ENCODE measurements around the gene MYO1D. TPM values are rescaled to one million over a fixed set of nuclear protein-coding genes. Genes with fewer than 3 reads are reported as not detected.
A peak's percentile ranks its signal among the peaks of the same experiment; 100 is the strongest.
"Not testable (repeated sequence)": the region's sequence is repeated elsewhere in the genome, so short reads cannot be mapped to it uniquely, and the experiment has no call there.

MYO1D gene
- 1 to 10 TPM; 8.7 to 8.8 TPM for total RNA-seq

GRCh38 chr17:32876417-32877163, at the start of gene MYO1D:
Gene MYO1D (minus strand): TSS chr17:32877124. CDS start chr17:32876872, 252 bp downstream.
- Mint-ChIP-seq H3K36me3 (ENCODE audit: low read depth) (no peaks in the 10 kb centered on the region), H3K27me3 (peaks cover 2% of the 10 kb centered on the region), H3K27ac (peak within 1 kb of the TSS; percentile 81), H3K4me1 (peaks cover 19% of the 10 kb centered on the region), H3K9me3 (ENCODE audit: low read depth) (no peaks in the 10 kb centered on the region), H3K4me3 (peak within 1 kb of the TSS; percentile 88)
- POLR2A ChIA-PET, result interaction anchor here (1.2 kb wide), 1 partner anchor 353 kb away, joined by 4 read pairs; no protein-coding TSS in a partner anchor
- ATAC-seq (peak; percentile 54), DNase-seq (peak; percentile 85)
- intact Hi-C loops (cut with DNase I, micrococcal nuclease), result loop anchor here (1.0 to 5.0 kb wide), 11 partner anchors 26 to 734 kb away; partner anchors contain the start of genes CDK5R1 (in 1 of the 2), PSMD11 (in 1 of the 2) and RHOT1 (in 1 of the 2)
- CTCF ChIA-PET, result interaction anchor here (0.7 to 5.0 kb wide), 34 partner anchors 8 to 414 kb away, joined by 3 to 43 read pairs (median 4); a partner anchor contains a TSS

GRCh38 chr17:32926183-32926582, 49.3 kb upstream of the MYO1D start:
- POLR2A ChIA-PET, result no interaction called here
- Mint-ChIP-seq H3K27ac (no peak overlapping the region), H3K27me3 (peaks cover 20% of the 10 kb centered on the region), H3K4me1 (no peaks in the 10 kb centered on the region), H3K36me3 (ENCODE audit: low read depth) (no peaks in the 10 kb centered on the region), H3K4me3 (no peak overlapping the region), H3K9me3 (ENCODE audit: low read depth) (no peaks in the 10 kb centered on the region)
- ATAC-seq (no peak), DNase-seq (no peak)
- intact Hi-C loops (cut with DNase I, micrococcal nuclease), result no loop called here
- CTCF ChIA-PET, result interaction anchor here (0.8 to 1.1 kb wide), 3 partner anchors 11 to 362 kb away, joined by 3 to 4 read pairs (median 4); no protein-coding TSS in a partner anchor

GRCh38 chr17:32923905-32924304, 47.0 kb upstream of the MYO1D start:
- intact Hi-C loops (cut with DNase I, micrococcal nuclease); H3K27ac Mint-ChIP-seq; H3K4me3 Mint-ChIP-seq; H3K36me3 Mint-ChIP-seq (ENCODE audit: low read depth); H3K4me1 Mint-ChIP-seq; POLR2A ChIA-PET; ATAC-seq; DNase-seq; H3K9me3 Mint-ChIP-seq (ENCODE audit: low read depth); CTCF ChIA-PET: not testable (repeated sequence)
- H3K27me3 Mint-ChIP-seq, result peaks cover 10% of the 10 kb centered on the region

GRCh38 chr17:32921017-32921416, 44.1 kb upstream of the MYO1D start:
- ATAC-seq, result no peak
- intact Hi-C loops (cut with DNase I, micrococcal nuclease), result no loop called here
- no peaks in the 10 kb centered on the region for H3K36me3 Mint-ChIP-seq (ENCODE audit: low read depth)
- no peaks in the 10 kb centered on the region for H3K9me3 Mint-ChIP-seq (ENCODE audit: low read depth)
- POLR2A ChIA-PET, result no interaction called here
- CTCF ChIA-PET, result no interaction called here
- no peak overlapping the region for H3K27ac Mint-ChIP-seq
- H3K4me3 Mint-ChIP-seq, result no peak overlapping the region
- no peaks in the 10 kb centered on the region for H3K27me3 Mint-ChIP-seq
- no peak for DNase-seq
- H3K4me1 Mint-ChIP-seq, result peaks cover 1% of the 10 kb centered on the region

GRCh38 chr17:32920293-32920692, 43.4 kb upstream of the MYO1D start:
- no peaks in the 10 kb centered on the region for H3K9me3 Mint-ChIP-seq (ENCODE audit: low read depth)
- no peaks in the 10 kb centered on the region for H3K27me3 Mint-ChIP-seq
- intact Hi-C loops (cut with DNase I, micrococcal nuclease), result no loop called here
- ChIA-PET POLR2A (no interaction called here), CTCF (interaction anchor here (0.9 kb wide), 1 partner anchor 43 kb away, joined by 3 read pairs; the partner anchor contains the start of gene MYO1D)
- H3K36me3 Mint-ChIP-seq (ENCODE audit: low read depth), result no peaks in the 10 kb centered on the region
- peaks cover 4% of the 10 kb centered on the region for H3K4me1 Mint-ChIP-seq
- H3K4me3 Mint-ChIP-seq, result no peak overlapping the region
- H3K27ac Mint-ChIP-seq, result no peak overlapping the region
- no peak for DNase-seq
- ATAC-seq, result no peak

- H3K36me3 Mint-ChIP-seq (ENCODE audit: low read depth); DNase-seq; ATAC-seq; H3K4me1 Mint-ChIP-seq; POLR2A ChIA-PET; H3K27ac Mint-ChIP-seq; H3K27me3 Mint-ChIP-seq; intact Hi-C loops (cut with DNase I, micrococcal nuclease); H3K9me3 Mint-ChIP-seq (ENCODE audit: low read depth); H3K4me3 Mint-ChIP-seq: not testable (repeated sequence)
- CTCF ChIA-PET, result interaction anchor here (0.6 to 0.9 kb wide), 2 partner anchors 10 to 42 kb away, joined by 3 to 4 read pairs; partner anchors contain the start of gene MYO1D
These were observed 43.0 kb upstream of the MYO1D start for GRCh38 chr17:32919876-32920275.

- peaks cover 17% of the 10 kb centered on the region for H3K4me1 Mint-ChIP-seq
- H3K4me3 Mint-ChIP-seq, result no peak overlapping the region
- H3K9me3 Mint-ChIP-seq (ENCODE audit: low read depth), result no peaks in the 10 kb centered on the region
- ATAC-seq, result no peak
- H3K27ac Mint-ChIP-seq, result no peak overlapping the region
- ChIA-PET POLR2A (no interaction called here), CTCF (no interaction called here)
- intact Hi-C loops (cut with DNase I, micrococcal nuclease), result no loop called here
- H3K27me3 Mint-ChIP-seq, result peaks cover 4% of the 10 kb centered on the region
- DNase-seq, result no peak
- H3K36me3 Mint-ChIP-seq (ENCODE audit: low read depth), result no peaks in the 10 kb centered on the region
These were observed 40.9 kb upstream of the MYO1D start for GRCh38 chr17:32917842-32918241.

- Mint-ChIP-seq H3K4me1 (peaks cover 17% of the 10 kb centered on the region), H3K27me3 (peaks cover 6% of the 10 kb centered on the region), H3K36me3 (ENCODE audit: low read depth) (no peaks in the 10 kb centered on the region), H3K9me3 (ENCODE audit: low read depth) (no peaks in the 10 kb centered on the region), H3K4me3 (no peak overlapping the region), H3K27ac (no peak overlapping the region)
- DNase-seq (no peak), ATAC-seq (no peak)
- ChIA-PET POLR2A (no interaction called here), CTCF (interaction anchor here (1.1 to 3.3 kb wide), 3 partner anchors 20 to 41 kb away, joined by 3 to 12 read pairs (median 10); partner anchors contain the start of gene MYO1D)
- intact Hi-C loops (cut with DNase I, micrococcal nuclease), result no loop called here
These were observed 40.2 kb upstream of the MYO1D start for GRCh38 chr17:32917081-32917480.

GRCh38 chr17:32916134-32916533, 39.2 kb upstream of the MYO1D start:
- CTCF ChIA-PET, result interaction anchor here (0.5 to 7.3 kb wide), 8 partner anchors 13 to 528 kb away, joined by 3 to 44 read pairs (median 4); partner anchors contain the start of gene MYO1D
- Mint-ChIP-seq H3K9me3 (ENCODE audit: low read depth) (no peaks in the 10 kb centered on the region), H3K36me3 (ENCODE audit: low read depth) (no peaks in the 10 kb centered on the region), H3K27ac (no peak overlapping the region), H3K4me1 (peaks cover 17% of the 10 kb centered on the region), H3K27me3 (peaks cover 8% of the 10 kb centered on the region), H3K4me3 (no peak overlapping the region)
- no peak for ATAC-seq
- intact Hi-C loops (cut with DNase I, micrococcal nuclease), result no loop called here
- no peak for DNase-seq
- POLR2A ChIA-PET, result interaction anchor here (0.5 kb wide), 1 partner anchor 532 kb away, joined by 3 read pairs; no protein-coding TSS in a partner anchor

GRCh38 chr17:32915245-32915644, 38.3 kb upstream of the MYO1D start:
- intact Hi-C loops (cut with DNase I, micrococcal nuclease), result no loop called here
- Mint-ChIP-seq H3K36me3 (ENCODE audit: low read depth) (no peaks in the 10 kb centered on the region), H3K9me3 (ENCODE audit: low read depth) (no peaks in the 10 kb centered on the region), H3K4me1 (peaks cover 17% of the 10 kb centered on the region), H3K27ac (no peak overlapping the region), H3K27me3 (peaks cover 8% of the 10 kb centered on the region), H3K4me3 (no peak overlapping the region)
- ChIA-PET POLR2A (no interaction called here), CTCF (interaction anchor here (1.0 to 7.3 kb wide), 5 partner anchors 26 to 167 kb away, joined by 3 to 44 read pairs (median 10); partner anchors contain the start of gene MYO1D)
- DNase-seq (no peak), ATAC-seq (no peak)

GRCh38 chr17:32914181-32914580, 37.3 kb upstream of the MYO1D start:
- CTCF ChIA-PET, result interaction anchor here (1.0 to 7.3 kb wide), 5 partner anchors 22 to 166 kb away, joined by 3 to 44 read pairs (median 10); partner anchors contain the start of gene MYO1D
- peak; percentile 56 for DNase-seq
- POLR2A ChIA-PET, result no interaction called here

More at GRCh38 chr17:32914181-32914580, 37.3 kb upstream of the MYO1D start:
- Mint-ChIP-seq H3K4me3 (no peak overlapping the region), H3K27ac (peak overlapping the region; percentile 17), H3K4me1 (peaks cover 17% of the 10 kb centered on the region), H3K36me3 (ENCODE audit: low read depth) (no peaks in the 10 kb centered on the region), H3K9me3 (ENCODE audit: low read depth) (no peaks in the 10 kb centered on the region), H3K27me3 (peaks cover 8% of the 10 kb centered on the region)
- intact Hi-C loops (cut with DNase I, micrococcal nuclease), result loop anchor here in 1 of 2 experiments (1.0 kb wide), 1 partner anchor 37 kb away; the partner anchor contains the start of gene MYO1D
- peak; percentile 83 for ATAC-seq
